PFSK-1 (cell line): ENCODE results near the gene ARID3A.

Source experiments
- FOXP2 ChIP-seq: optimal IDR thresholded peaks from 2 replicates; pipeline ENCODE3; 2011; ENCODE audit warnings: borderline replicate concordance, control low read depth, inconsistent platforms; ENCODE audit not compliant: insufficient read depth; ENCODE audit errors: extremely low read length, extremely low read depth
- POLR2AphosphoS5 ChIP-seq: IDR thresholded peaks from 2 replicates; pipeline ENCODE4 v1.6.1; 2012; ENCODE audit warnings: low read depth, mild to moderate bottlenecking, control low read depth, low read length, moderate library complexity
- SIN3A ChIP-seq: IDR thresholded peaks from 2 replicates; pipeline ENCODE4 v1.6.1; 2012; ENCODE audit warnings: mild to moderate bottlenecking, low read length, moderate library complexity, borderline replicate concordance; ENCODE audit not compliant: insufficient read depth
- TAF1 ChIP-seq: IDR thresholded peaks from 2 replicates; pipeline ENCODE4 v1.6.1; 2012; ENCODE audit warnings: low read length, control low read depth, borderline replicate concordance; ENCODE audit not compliant: insufficient read depth
- TF ChIP-seq, protein P1 (sequence below), 2 experiments: IDR thresholded peaks; 2 replicates each; pipeline versions ENCODE4 v1.6.1 to v1.8.0; 2011 to 2012; ENCODE audit warnings: low read depth in 2 of 2, low read length in 2 of 2, control low read depth in 1 of 2, inconsistent platforms in 1 of 2, mild to moderate bottlenecking in 1 of 2, moderate library complexity in 1 of 2; ENCODE audit not compliant: insufficient read depth in 1 of 2

ARID3A gene

DNA sequence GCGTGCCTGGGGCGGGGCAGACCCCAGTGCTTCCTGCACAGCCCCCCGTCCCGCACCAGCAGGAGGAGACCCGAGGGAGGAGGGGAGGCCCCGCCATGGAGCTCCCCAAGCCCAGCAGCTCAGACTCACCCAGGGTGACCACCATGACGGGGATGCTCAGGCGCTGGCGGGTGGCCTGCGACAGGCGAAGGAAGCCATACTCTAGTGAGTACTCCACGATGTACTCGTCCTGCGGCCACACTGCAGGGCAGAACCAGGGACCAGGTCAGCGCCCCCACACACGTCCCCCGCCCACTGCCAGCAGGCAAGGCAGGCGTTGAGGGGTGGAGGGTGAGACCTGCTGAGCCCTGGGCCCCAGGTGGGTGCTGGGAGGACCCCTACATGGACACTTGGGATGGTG is 86.5 kb downstream of the ARID3A start:
- no peak for TF ChIP-seq SIN3A
- TF ChIP-seq TAF1: no peak
- no peak for TF ChIP-seq POLR2AphosphoS5
- no peak for TF ChIP-seq FOXP2
- TF ChIP-seq, protein P1, sequence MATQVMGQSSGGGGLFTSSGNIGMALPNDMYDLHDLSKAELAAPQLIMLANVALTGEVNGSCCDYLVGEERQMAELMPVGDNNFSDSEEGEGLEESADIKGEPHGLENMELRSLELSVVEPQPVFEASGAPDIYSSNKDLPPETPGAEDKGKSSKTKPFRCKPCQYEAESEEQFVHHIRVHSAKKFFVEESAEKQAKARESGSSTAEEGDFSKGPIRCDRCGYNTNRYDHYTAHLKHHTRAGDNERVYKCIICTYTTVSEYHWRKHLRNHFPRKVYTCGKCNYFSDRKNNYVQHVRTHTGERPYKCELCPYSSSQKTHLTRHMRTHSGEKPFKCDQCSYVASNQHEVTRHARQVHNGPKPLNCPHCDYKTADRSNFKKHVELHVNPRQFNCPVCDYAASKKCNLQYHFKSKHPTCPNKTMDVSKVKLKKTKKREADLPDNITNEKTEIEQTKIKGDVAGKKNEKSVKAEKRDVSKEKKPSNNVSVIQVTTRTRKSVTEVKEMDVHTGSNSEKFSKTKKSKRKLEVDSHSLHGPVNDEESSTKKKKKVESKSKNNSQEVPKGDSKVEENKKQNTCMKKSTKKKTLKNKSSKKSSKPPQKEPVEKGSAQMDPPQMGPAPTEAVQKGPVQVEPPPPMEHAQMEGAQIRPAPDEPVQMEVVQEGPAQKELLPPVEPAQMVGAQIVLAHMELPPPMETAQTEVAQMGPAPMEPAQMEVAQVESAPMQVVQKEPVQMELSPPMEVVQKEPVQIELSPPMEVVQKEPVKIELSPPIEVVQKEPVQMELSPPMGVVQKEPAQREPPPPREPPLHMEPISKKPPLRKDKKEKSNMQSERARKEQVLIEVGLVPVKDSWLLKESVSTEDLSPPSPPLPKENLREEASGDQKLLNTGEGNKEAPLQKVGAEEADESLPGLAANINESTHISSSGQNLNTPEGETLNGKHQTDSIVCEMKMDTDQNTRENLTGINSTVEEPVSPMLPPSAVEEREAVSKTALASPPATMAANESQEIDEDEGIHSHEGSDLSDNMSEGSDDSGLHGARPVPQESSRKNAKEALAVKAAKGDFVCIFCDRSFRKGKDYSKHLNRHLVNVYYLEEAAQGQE (IDR thresholded peaks at IDR 0.05; ENCODE audit: insufficient read depth in 1 of 2, low read depth in 2 of 2, low read length in 2 of 2): no peak

DNA sequence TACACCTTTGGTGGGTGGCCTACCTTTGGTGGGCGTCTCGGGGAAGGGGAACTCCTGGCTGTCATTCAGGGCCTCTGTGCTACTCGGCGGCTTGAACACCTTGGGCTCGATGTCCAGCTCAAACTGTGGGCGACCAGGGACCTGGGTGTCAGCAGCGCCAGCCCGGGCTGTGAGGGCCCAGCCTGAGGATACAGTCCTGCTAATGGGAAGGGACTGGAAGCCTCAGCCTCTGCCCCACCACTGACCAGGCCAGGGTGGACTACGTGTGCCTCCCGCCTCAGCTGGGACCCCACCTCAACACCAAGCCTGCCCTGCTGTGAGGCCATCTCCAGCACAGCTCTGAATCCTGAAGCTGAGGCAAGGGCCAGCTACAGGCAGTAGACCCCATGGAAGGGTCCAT is 87.4 kb downstream of the ARID3A start:
- TF ChIP-seq SIN3A (no peak), POLR2AphosphoS5 (no peak), TAF1 (no peak), FOXP2 (no peak)
- TF ChIP-seq, protein P1 (IDR thresholded peaks at IDR 0.05; ENCODE audit: insufficient read depth in 1 of 2, low read depth in 2 of 2, low read length in 2 of 2): no peak

DNA sequence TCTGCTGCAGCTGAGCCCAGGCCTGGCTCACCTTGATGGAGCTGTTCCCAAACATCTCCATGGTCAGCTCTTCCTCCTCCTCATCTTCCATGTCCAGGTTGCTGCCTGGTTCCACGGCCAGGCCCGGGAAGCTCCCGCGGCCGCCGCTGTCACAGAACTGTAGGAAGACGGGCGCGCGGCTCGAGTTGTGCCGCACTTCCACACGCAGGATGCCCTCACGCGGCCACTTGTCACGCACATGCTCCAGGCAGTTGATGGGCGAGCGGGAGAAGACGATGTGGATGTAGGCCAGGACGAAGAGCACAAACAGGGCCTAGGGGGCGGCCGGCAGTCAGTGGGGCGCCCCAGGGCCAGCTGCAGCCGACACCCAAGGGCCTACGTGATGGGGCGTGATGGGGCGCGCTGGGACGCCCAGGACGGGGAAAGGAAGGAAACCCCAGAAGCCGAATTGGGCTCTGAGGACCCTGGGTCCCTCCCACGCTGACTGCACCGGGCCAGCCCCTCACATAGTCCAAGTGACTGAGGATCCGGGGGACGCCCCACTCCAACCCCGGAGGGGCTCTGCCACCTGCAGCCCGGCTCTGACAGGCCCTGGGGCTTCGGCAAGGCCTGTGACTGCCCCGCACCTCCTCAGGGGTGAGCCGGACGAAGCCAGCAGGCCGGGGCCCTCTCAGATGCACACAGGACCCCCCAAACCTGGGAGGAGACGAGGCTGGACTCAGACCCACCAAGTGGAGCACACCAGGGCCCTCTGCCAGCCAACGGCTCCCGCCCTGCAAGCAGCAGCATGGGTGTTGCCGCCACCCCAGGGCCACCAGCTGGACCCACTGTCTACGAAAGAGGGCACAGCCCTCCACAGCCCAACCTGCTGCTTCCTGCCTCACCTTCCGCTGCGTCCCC is 88.6 kb downstream of the ARID3A start:
- no peak for TF ChIP-seq SIN3A

DNA sequence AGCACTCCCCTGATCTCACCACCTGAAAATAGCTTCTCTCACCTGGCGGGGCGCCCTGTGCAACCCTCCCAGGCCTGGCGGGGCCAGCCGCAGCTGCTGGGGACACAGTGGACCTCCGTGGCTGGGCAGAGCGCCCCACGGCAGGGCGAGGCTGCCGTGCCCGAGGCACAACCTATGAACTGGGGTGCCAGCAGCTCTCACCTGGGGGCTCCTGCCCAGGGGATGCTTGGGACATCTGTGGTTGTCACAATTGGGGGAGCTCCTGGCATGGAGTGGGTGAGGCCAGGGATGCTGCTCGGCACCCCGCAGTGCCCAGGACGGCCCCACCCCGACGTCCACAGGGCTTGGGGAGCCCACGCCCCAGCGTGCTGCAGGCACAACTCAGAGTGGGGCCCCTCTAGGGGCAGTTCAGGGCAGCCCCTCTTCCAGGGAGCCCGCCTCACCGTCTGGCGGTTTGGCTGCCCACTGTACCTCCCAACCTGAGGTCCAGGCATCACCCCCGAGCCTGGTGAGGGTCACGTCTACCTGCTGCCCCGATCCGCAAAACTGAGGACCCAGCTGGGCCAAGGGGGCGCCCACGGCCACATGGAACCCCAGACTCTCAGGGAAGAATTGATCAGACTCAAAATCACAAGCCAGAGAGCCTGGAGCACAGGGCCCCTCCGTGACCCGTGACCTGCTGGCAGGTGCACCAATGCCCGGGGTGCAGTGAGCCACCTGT is 89.4 kb downstream of the ARID3A start:
- TF ChIP-seq SIN3A (no peak), POLR2AphosphoS5 (no peak), TAF1 (no peak), FOXP2 (no peak)
- TF ChIP-seq, protein P1 (IDR thresholded peaks at IDR 0.05; ENCODE audit: insufficient read depth in 1 of 2, low read depth in 2 of 2, low read length in 2 of 2): no peak

DNA sequence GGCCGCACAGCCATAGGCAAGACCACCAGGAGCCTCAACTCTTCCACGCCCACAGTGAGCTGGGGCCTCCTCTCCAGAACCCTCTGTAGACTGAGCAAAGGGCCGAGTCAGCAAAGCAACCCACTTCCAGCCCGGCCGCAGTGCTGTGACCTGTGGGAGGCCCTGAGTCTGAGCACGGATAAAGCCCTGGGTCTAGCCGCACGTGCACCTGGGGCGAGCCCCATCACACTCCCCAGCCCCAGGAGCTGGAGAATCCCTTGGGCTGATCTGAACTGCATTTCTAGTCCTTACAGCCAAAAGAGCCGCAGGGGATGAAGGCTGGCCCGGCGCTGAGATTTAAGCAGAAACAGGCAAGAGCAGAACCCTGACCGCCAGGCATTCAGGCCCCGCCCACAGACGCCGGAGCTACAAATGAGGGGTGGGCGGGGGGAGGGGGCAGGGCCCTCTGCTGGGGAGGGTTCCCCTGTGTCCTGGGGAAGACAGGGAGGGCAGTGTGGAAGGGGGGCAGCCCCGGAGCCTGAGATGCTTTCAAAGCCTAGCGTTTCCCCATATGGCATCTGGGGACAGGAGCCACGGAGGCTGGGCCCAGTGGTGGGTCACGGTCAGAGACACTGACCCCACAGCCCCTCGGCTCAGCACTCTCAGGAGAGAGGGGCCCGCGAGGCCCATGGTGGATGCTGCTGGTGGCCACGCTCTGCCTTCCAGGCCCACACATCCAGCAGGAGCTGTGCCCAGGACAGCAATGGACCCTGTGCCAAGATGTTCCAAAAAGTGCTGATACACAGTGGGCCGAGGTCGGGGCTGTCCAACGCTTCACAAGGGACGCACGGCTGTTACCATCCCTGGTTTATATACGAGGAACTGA is 90.2 kb downstream of the ARID3A start:
- TF ChIP-seq SIN3A: no peak
- TF ChIP-seq TAF1: no peak
- no peak for TF ChIP-seq POLR2AphosphoS5
- TF ChIP-seq, protein P1 (IDR thresholded peaks at IDR 0.05; ENCODE audit: insufficient read depth in 1 of 2, low read depth in 2 of 2, low read length in 2 of 2): no peak
- TF ChIP-seq FOXP2: no peak
